ENCODE results near the gene BANP. TPM values are rescaled to one million over a fixed set of nuclear protein-coding genes. Genes with fewer than 3 reads are reported as not detected.
"Not testable (repeated sequence)": the region's sequence is repeated elsewhere in the genome, so short reads cannot be mapped to it uniquely, and the experiment has no call there.

Gene BANP
- total and polyA plus RNA-seq, 2 donors (not counting 3 experiments of a cell fraction or from before 2014, with no cell fraction given): 22.4 to 33.8 TPM

- peak overlapping the region; percentile 54 for H2AFZ ChIP-seq (ENCODE audit: low read depth, low read length)
- H3K27me3 ChIP-seq (ENCODE audit: control insufficient read depth in 2 of 2, insufficient read depth in 2 of 2, low read length in 2 of 2); H3K36me3 ChIP-seq (ENCODE audit: control insufficient read depth in 2 of 2, extremely low read depth in 1 of 2, insufficient read depth in 2 of 2, low read length in 2 of 2); dilution Hi-C loops (cut with MboI; ENCODE audit: extremely low pct_ligation_motif_present, low sequenced_read_pairs); H3K9me3 ChIP-seq (replicated peaks; ENCODE audit: control insufficient read depth, insufficient read depth, low read length); DNase-seq (ENCODE audit: low read depth, low spot score); H3K4me2 ChIP-seq (ENCODE audit: insufficient read depth, low read length); POLR2A ChIA-PET; H3K9me1 ChIP-seq (replicated peaks; ENCODE audit: control insufficient read depth, extremely low read depth, insufficient read depth, low read length); H3K4me3 ChIP-seq (replicated peaks in 1 of 3; ENCODE audit: insufficient read depth in 1 of 3, low read depth in 1 of 3, low read length in 3 of 3); H3K27ac ChIP-seq (ENCODE audit: insufficient read depth, low read depth, low read length); H3K4me1 ChIP-seq (ENCODE audit: control insufficient read depth, extremely low read depth, insufficient read depth, low read length); BruUV-seq (replicated peaks); CTCF ChIA-PET; H3K9ac ChIP-seq (replicated peaks; ENCODE audit: extremely low read depth, insufficient read depth, low read length); intact Hi-C loops (cut with micrococcal nuclease); H3K79me2 ChIP-seq (ENCODE audit: control insufficient read depth, insufficient read depth, low read length); H4K20me1 ChIP-seq (replicated peaks; ENCODE audit: control insufficient read depth, extremely low read depth, insufficient read depth, low read length): not testable (repeated sequence)
- peak; percentile 85 for FAIRE-seq
Measured at GRCh38 chr16:88091972-88092302, 140.7 kb downstream of the BANP start.

- BruUV-seq (replicated peaks); POLR2A ChIA-PET; H3K4me3 ChIP-seq (replicated peaks in 1 of 3; ENCODE audit: insufficient read depth in 1 of 3, low read depth in 1 of 3, low read length in 3 of 3); H2AFZ ChIP-seq (ENCODE audit: low read depth, low read length); intact Hi-C loops (cut with micrococcal nuclease); H3K36me3 ChIP-seq (ENCODE audit: control insufficient read depth in 2 of 2, extremely low read depth in 1 of 2, insufficient read depth in 2 of 2, low read length in 2 of 2); H3K9ac ChIP-seq (replicated peaks; ENCODE audit: extremely low read depth, insufficient read depth, low read length); dilution Hi-C loops (cut with MboI; ENCODE audit: extremely low pct_ligation_motif_present, low sequenced_read_pairs); H4K20me1 ChIP-seq (replicated peaks; ENCODE audit: control insufficient read depth, extremely low read depth, insufficient read depth, low read length); H3K9me1 ChIP-seq (replicated peaks; ENCODE audit: control insufficient read depth, extremely low read depth, insufficient read depth, low read length); H3K27ac ChIP-seq (ENCODE audit: insufficient read depth, low read depth, low read length); H3K79me2 ChIP-seq (ENCODE audit: control insufficient read depth, insufficient read depth, low read length); CTCF ChIA-PET; H3K27me3 ChIP-seq (ENCODE audit: control insufficient read depth in 2 of 2, insufficient read depth in 2 of 2, low read length in 2 of 2); H3K4me2 ChIP-seq (ENCODE audit: insufficient read depth, low read length); H3K9me3 ChIP-seq (replicated peaks; ENCODE audit: control insufficient read depth, insufficient read depth, low read length); DNase-seq (ENCODE audit: low read depth, low spot score); H3K4me1 ChIP-seq (ENCODE audit: control insufficient read depth, extremely low read depth, insufficient read depth, low read length): not testable (repeated sequence)
- FAIRE-seq: peak; percentile 67
Measured at GRCh38 chr16:88092791-88093555, 141.7 kb downstream of the BANP start.

- H4K20me1 ChIP-seq (replicated peaks; ENCODE audit: control insufficient read depth, extremely low read depth, insufficient read depth, low read length); H3K27me3 ChIP-seq (ENCODE audit: control insufficient read depth in 2 of 2, insufficient read depth in 2 of 2, low read length in 2 of 2); H3K9me1 ChIP-seq (replicated peaks; ENCODE audit: control insufficient read depth, extremely low read depth, insufficient read depth, low read length); FAIRE-seq; H3K4me3 ChIP-seq (replicated peaks in 1 of 3; ENCODE audit: insufficient read depth in 1 of 3, low read depth in 1 of 3, low read length in 3 of 3); H3K9ac ChIP-seq (replicated peaks; ENCODE audit: extremely low read depth, insufficient read depth, low read length); DNase-seq (ENCODE audit: low read depth, low spot score); H3K4me1 ChIP-seq (ENCODE audit: control insufficient read depth, extremely low read depth, insufficient read depth, low read length); intact Hi-C loops (cut with micrococcal nuclease); H3K4me2 ChIP-seq (ENCODE audit: insufficient read depth, low read length); dilution Hi-C loops (cut with MboI; ENCODE audit: extremely low pct_ligation_motif_present, low sequenced_read_pairs); BruUV-seq (replicated peaks); H2AFZ ChIP-seq (ENCODE audit: low read depth, low read length); H3K9me3 ChIP-seq (replicated peaks; ENCODE audit: control insufficient read depth, insufficient read depth, low read length); H3K36me3 ChIP-seq (ENCODE audit: control insufficient read depth in 2 of 2, extremely low read depth in 1 of 2, insufficient read depth in 2 of 2, low read length in 2 of 2); H3K27ac ChIP-seq (ENCODE audit: insufficient read depth, low read depth, low read length); CTCF ChIA-PET; POLR2A ChIA-PET; H3K79me2 ChIP-seq (ENCODE audit: control insufficient read depth, insufficient read depth, low read length): not testable (repeated sequence)
Measured at GRCh38 chr16:88093556-88094252, 142.5 kb downstream of the BANP start.

DNA sequence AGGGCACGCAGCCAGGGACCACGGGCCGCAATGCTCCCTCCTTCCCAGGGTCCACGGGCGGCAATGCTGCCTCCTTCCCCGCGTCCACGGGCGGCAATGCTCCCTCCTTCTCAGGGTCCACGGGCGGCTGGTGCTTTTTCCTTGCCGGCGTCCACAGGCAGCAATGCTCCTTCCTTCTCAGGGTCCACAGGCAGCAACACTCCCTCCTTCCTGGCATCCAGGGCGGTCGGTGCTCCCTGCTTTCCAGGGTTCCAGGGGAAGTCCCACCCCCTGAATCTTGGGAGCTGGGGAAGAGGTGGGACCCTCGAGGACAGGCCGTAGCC lies 143.0 kb downstream of the BANP start:
- H3K9ac ChIP-seq (replicated peaks; ENCODE audit: extremely low read depth, insufficient read depth, low read length); H3K36me3 ChIP-seq (ENCODE audit: control insufficient read depth in 2 of 2, extremely low read depth in 1 of 2, insufficient read depth in 2 of 2, low read length in 2 of 2); H3K27ac ChIP-seq (ENCODE audit: insufficient read depth, low read depth, low read length); CTCF ChIA-PET; H3K9me1 ChIP-seq (replicated peaks; ENCODE audit: control insufficient read depth, extremely low read depth, insufficient read depth, low read length); H3K79me2 ChIP-seq (ENCODE audit: control insufficient read depth, insufficient read depth, low read length); H2AFZ ChIP-seq (ENCODE audit: low read depth, low read length); H3K4me3 ChIP-seq (replicated peaks in 1 of 3; ENCODE audit: insufficient read depth in 1 of 3, low read depth in 1 of 3, low read length in 3 of 3); FAIRE-seq; DNase-seq (ENCODE audit: low read depth, low spot score); POLR2A ChIA-PET; intact Hi-C loops (cut with micrococcal nuclease); H3K27me3 ChIP-seq (ENCODE audit: control insufficient read depth in 2 of 2, insufficient read depth in 2 of 2, low read length in 2 of 2); H3K4me2 ChIP-seq (ENCODE audit: insufficient read depth, low read length); H4K20me1 ChIP-seq (replicated peaks; ENCODE audit: control insufficient read depth, extremely low read depth, insufficient read depth, low read length); dilution Hi-C loops (cut with MboI; ENCODE audit: extremely low pct_ligation_motif_present, low sequenced_read_pairs); H3K9me3 ChIP-seq (replicated peaks; ENCODE audit: control insufficient read depth, insufficient read depth, low read length); BruUV-seq (replicated peaks); H3K4me1 ChIP-seq (ENCODE audit: control insufficient read depth, extremely low read depth, insufficient read depth, low read length): not testable (repeated sequence)

Data from endothelial cell of umbilical vein (primary cell).